ENCODE measurements around the gene OSBPL6. TPM values are rescaled to one million over a fixed set of nuclear protein-coding genes. Genes with fewer than 3 reads are reported as not detected.

OSBPL6 gene
- total RNA-seq, 1 experiment from 2014 or later = 4.6 TPM

- Histone ChIP-seq H3K27me3 (ENCODE audit: insufficient read depth, low read length) (no peaks in the 10 kb centered on the region), H2BK12ac (ENCODE audit: insufficient read length, low read depth, low read length) (no peak overlapping the region), H2AK5ac (ENCODE audit: insufficient read length, low read length) (no peak overlapping the region), H3K9ac (ENCODE audit: extremely low read depth, insufficient read length, low read length) (no peak overlapping the region), H3K27ac (ENCODE audit: insufficient read length, low read depth, low read length) (no peak overlapping the region), H4K91ac (ENCODE audit: insufficient read length, low read depth, low read length) (no peak overlapping the region), H3K23me2 (ENCODE audit: insufficient read length, low read depth, low read length, poor library complexity, severe bottlenecking) (no peaks in the 10 kb centered on the region), H2BK20ac (ENCODE audit: low read depth, low read length, poor library complexity, severe bottlenecking) (no peak overlapping the region), H3K4me2 (ENCODE audit: insufficient read depth, insufficient read length, low read length) (no peak overlapping the region), H3K9me3 (ENCODE audit: control insufficient read depth, low read depth, low read length) (no peaks in the 10 kb centered on the region), H2AFZ (ENCODE audit: low read length) (no peak overlapping the region), H2BK15ac (ENCODE audit: low read depth, low read length) (no peak overlapping the region), H3T11ph (ENCODE audit: low read length) (no peak overlapping the region), H3K14ac (ENCODE audit: insufficient read depth, low read length) (no peak overlapping the region), H3K79me2 (ENCODE audit: insufficient read depth, low read length) (no peaks in the 10 kb centered on the region), H3K4me1 (ENCODE audit: insufficient read depth, low read length) (no peaks in the 10 kb centered on the region), H3K4ac (ENCODE audit: low read depth, low read length) (no peak overlapping the region), H4K8ac (replicated peaks; ENCODE audit: insufficient read length, low read depth, low read length) (no peak overlapping the region), H4K5ac (ENCODE audit: insufficient read length, low read depth, low read length) (no peak overlapping the region), H2BK120ac (ENCODE audit: low read depth, low read length, poor library complexity, severe bottlenecking) (no peak overlapping the region), H3K18ac (ENCODE audit: insufficient read length, low read depth, low read length) (no peak overlapping the region), H3K79me1 (ENCODE audit: insufficient read depth, low read depth, low read length, poor library complexity, severe bottlenecking) (no peaks in the 10 kb centered on the region), H2BK5ac (ENCODE audit: insufficient read length, low read length) (no peak overlapping the region), H3K56ac (ENCODE audit: insufficient read length, low read depth, low read length) (no peak overlapping the region), H3K23ac (ENCODE audit: insufficient read length, low read depth, low read length) (no peak overlapping the region), H4K20me1 (ENCODE audit: control insufficient read depth, insufficient read depth, insufficient read length) (no peaks in the 10 kb centered on the region)
- TF ChIP-seq, protein P1, sequence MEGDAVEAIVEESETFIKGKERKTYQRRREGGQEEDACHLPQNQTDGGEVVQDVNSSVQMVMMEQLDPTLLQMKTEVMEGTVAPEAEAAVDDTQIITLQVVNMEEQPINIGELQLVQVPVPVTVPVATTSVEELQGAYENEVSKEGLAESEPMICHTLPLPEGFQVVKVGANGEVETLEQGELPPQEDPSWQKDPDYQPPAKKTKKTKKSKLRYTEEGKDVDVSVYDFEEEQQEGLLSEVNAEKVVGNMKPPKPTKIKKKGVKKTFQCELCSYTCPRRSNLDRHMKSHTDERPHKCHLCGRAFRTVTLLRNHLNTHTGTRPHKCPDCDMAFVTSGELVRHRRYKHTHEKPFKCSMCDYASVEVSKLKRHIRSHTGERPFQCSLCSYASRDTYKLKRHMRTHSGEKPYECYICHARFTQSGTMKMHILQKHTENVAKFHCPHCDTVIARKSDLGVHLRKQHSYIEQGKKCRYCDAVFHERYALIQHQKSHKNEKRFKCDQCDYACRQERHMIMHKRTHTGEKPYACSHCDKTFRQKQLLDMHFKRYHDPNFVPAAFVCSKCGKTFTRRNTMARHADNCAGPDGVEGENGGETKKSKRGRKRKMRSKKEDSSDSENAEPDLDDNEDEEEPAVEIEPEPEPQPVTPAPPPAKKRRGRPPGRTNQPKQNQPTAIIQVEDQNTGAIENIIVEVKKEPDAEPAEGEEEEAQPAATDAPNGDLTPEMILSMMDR (conservative IDR thresholded peaks at IDR 0.05) = no peak
- no peaks in the 10 kb centered on the region for H3K27me3 Mint-ChIP-seq (ENCODE audit: low read depth)
- no CpG with 5 or more reads among the region's 1 CpG for WGBS (ENCODE audit: extremely low coverage, insufficient read length, low lambda C conversion rate)
- H3K9me3 Mint-ChIP-seq = no peaks in the 10 kb centered on the region
- DNase-seq = no peak
- H3K36me3 Mint-ChIP-seq (ENCODE audit: insufficient read depth in 1 of 3, low read depth in 3 of 3) = no peaks in the 10 kb centered on the region
- no peak overlapping the region for H3K4me3 Mint-ChIP-seq
- H3K27ac Mint-ChIP-seq = no peak overlapping the region
- peaks cover 4 to 9% of the 10 kb centered on the region in 2 experiments; a peak in 3 of 4 replicates for H3K4me1 Mint-ChIP-seq
Observed at GRCh38 chr2:178234648-178235047, 40.3 kb downstream of the OSBPL6 start.

All from H9 (cell line).